ENCODE results near the gene SAFB2. TPM values are rescaled to one million over a fixed set of nuclear protein-coding genes. Genes with fewer than 3 reads are reported as not detected.
A peak's percentile ranks its signal among the peaks of the same experiment; 100 is the strongest.

The SAFB2 gene
- total and polyA plus RNA-seq, 2 of the 13 experiments (the other 11 are each of a cell fraction or from before 2014, with no cell fraction given): 11.2 to 31.5 TPM

- TF ChIP-seq HDAC6 (IDR thresholded peaks at IDR 0.05; ENCODE audit: low read depth, low read length): no peak
- no peak; the same call in 1 of the 2 replicates for TF ChIP-seq PHF20 (CRISPR knock-in tag; IDR thresholded peaks at IDR 0.05)
- TF ChIP-seq POLR2AphosphoS5 (IDR thresholded peaks at IDR 0.05; ENCODE audit: low read depth, low read length): peak; percentile 87
- no peak for TF ChIP-seq FOXK2 (IDR thresholded peaks at IDR 0.05)
- TF ChIP-seq ZBTB20 (CRISPR knock-in tag; IDR thresholded peaks at IDR 0.05; ENCODE audit: borderline replicate concordance, low read depth): peak; percentile 53; the same call in 1 of the 2 replicates
- TF ChIP-seq ZNF326 (CRISPR knock-in tag; IDR thresholded peaks at IDR 0.05; ENCODE audit: borderline replicate concordance): no peak
- peak; percentile 93 for TF ChIP-seq ZNF850 (CRISPR knock-in tag; conservative IDR thresholded peaks at IDR 0.05)
- no peak for TF ChIP-seq LRRFIP1 (CRISPR knock-in tag; conservative IDR thresholded peaks at IDR 0.05)
- peak in 1 of 2 experiments; percentile 49; a peak in 1 of 4 replicates for TF ChIP-seq ATF4 (CRISPR knock-in tag; IDR thresholded peaks at IDR 0.05)
- TF ChIP-seq ZNF142 (CRISPR knock-in tag; IDR thresholded peaks at IDR 0.05): peak; percentile 84
- TF ChIP-seq ARID3A (IDR thresholded peaks at IDR 0.05; ENCODE audit: low read depth, low read length): no peak
- TF ChIP-seq NFYB (CRISPR knock-in tag; IDR thresholded peaks at IDR 0.05): peak; percentile 68
- TF ChIP-seq NR2F2 (IDR thresholded peaks at IDR 0.05; ENCODE audit: borderline replicate concordance, low read depth): no peak
- peak; percentile 44; the same call in 1 of the 2 replicates for TF ChIP-seq FOXA3 (CRISPR knock-in tag; IDR thresholded peaks at IDR 0.05)
- TF ChIP-seq ZMYM2 (CRISPR knock-in tag; IDR thresholded peaks at IDR 0.05): no peak
Measured at GRCh38 chr19:5622465-5623396, at the start of gene SAFB2, which contains the start of gene SAFB (continued).
